Measurements from ENCODE around the gene MTMR4. TPM values are rescaled to one million over a fixed set of nuclear protein-coding genes. Genes with fewer than 3 reads are reported as not detected.
A peak's percentile ranks its signal among the peaks of the same experiment; 100 is the strongest.
"Not testable (repeated sequence)": the region's sequence is repeated elsewhere in the genome, so short reads cannot be mapped to it uniquely, and the experiment has no call there.

Gene MTMR4
- total RNA-seq = 22.2 and 29.0 TPM in 2 replicates

- peak; percentile 72 to 85 for DNase-seq (ENCODE audit: low read depth in 2 of 2)
Measured at GRCh38 chr17:58513965-58514769, at the start of gene MTMR4. TSS of gene MTMR4 (minus strand) at chr17:58514638. CDS start at chr17:58514407, 231 bp downstream.

GRCh38 chr17:58560511-58560910 lies 46.1 kb upstream of the MTMR4 start:
- no peak for DNase-seq (ENCODE audit: low read depth in 2 of 2)

- DNase-seq (ENCODE audit: low read depth in 2 of 2) = no peak
Measured at GRCh38 chr17:58557981-58558380, 43.5 kb upstream of the MTMR4 start.

GRCh38 chr17:58556833-58557250 lies 42.4 kb upstream of the MTMR4 start:
- DNase-seq (ENCODE audit: low read depth in 2 of 2) = no peak

GRCh38 chr17:58555109-58555508 lies 40.7 kb upstream of the MTMR4 start:
- DNase-seq (ENCODE audit: low read depth in 2 of 2) = not testable (repeated sequence)

GRCh38 chr17:58541249-58541648 lies 26.8 kb upstream of the MTMR4 start:
- DNase-seq (ENCODE audit: low read depth in 2 of 2) = peak in 1 of 2 donors; percentile 32

GRCh38 chr17:58539698-58540097 lies 25.3 kb upstream of the MTMR4 start:
- DNase-seq (ENCODE audit: low read depth in 2 of 2) = no peak

GRCh38 chr17:58538811-58539409 lies 24.5 kb upstream of the MTMR4 start:
- DNase-seq (ENCODE audit: low read depth in 2 of 2) = no peak

DNA sequence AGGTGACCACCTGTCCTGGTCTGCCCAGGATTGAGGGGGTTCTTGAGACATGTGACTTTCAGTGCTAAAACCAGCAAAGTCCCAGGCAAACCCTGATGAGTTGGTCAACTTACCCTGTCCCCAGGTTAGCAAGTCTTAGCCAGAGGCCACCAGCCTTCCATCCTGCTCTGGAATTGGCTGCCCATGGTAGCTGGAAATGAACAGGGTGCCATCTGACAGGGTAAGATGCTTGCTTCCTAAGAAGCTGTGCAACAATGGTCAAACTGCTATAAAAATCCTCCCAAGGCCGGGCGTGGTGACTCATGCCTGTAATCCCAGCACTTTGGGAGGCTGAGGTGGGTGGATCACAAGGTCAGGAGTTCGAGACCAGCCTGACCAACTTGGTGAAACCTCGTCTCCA lies 22.8 kb upstream of the MTMR4 start:
- no peak for DNase-seq (ENCODE audit: low read depth in 2 of 2)

DNA sequence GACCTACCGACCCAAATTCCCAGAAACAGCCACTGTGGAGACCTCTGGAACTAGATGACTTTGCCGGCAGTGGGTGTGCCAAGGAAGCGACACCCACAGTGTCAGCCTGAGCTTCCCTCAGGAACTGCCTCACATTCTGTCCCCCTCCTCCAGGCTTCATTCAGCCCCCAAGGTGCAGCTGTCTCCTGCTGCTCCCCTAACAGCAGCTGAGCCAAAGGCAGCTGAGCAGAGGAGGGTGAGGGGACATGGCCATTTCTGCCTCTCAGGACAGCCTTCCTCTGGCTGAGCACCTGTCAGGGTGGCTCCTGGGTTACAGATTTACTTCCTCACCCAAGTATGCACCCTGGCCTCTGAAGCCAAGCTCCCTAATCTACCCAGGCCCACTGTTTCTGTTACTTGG lies 22.1 kb upstream of the MTMR4 start:
- DNase-seq (ENCODE audit: low read depth in 2 of 2) = no peak

GRCh38 chr17:58535431-58535830 lies 21.0 kb upstream of the MTMR4 start:
- DNase-seq (ENCODE audit: low read depth in 2 of 2) = no peak

DNA sequence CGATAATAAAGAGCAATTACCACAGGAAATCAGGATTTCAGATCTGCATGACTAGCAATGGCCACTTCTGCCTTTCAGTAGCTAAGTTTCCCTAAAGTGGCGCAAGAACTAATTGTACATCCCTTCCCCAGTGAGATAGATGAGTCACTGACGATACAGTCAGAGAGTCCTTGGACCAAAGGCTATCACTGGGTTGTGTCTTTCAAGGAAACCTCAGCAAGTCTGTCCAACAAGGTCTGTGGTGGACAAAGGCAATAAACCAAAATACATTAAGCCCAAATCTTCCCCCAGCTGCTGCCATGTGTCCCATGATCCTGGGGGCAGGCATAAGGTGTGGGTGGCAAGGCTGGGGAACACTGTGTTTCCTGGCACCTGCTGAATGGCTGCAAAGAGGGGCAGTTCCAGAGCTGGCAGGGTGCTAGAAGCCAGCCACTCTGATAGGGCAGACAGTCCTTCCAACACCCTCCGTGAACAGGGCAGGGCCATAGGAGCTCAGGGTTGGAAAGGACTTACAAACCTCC lies 20.5 kb upstream of the MTMR4 start:
- DNase-seq (ENCODE audit: low read depth in 2 of 2) = no peak

- no peak for DNase-seq (ENCODE audit: low read depth in 2 of 2)
Measured at GRCh38 chr17:58534331-58534730, 19.9 kb upstream of the MTMR4 start.

DNA sequence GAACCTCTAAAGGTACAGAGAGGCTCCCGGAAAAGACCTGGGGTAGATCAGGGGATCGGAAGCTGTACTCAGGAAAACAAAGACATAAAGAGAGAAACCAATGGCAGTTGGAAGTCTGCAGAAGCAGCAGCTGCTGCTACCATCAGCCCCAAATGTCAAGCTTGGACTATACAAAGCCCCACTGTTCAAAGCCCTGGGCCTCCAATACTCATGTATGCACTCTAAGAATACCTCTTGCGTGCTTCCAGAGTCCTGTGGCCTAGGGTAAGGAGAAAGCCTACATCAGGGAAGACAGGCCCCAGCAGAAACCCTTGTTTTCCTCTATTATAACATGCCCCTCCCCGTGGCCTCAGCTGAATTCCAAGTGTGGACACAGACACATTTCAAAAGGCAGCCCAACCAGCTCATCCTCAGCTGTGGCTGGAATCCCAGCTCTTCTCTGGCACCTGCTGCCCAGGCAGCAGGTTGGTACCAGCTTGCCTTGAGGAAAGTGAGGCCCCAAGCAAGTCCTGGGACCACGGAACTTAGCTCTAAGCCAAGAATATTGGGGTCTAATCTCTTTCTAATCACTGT lies 19.3 kb upstream of the MTMR4 start:
- DNase-seq (ENCODE audit: low read depth in 2 of 2) = no peak

GRCh38 chr17:58532555-58532951 lies 18.1 kb upstream of the MTMR4 start:
- DNase-seq (ENCODE audit: low read depth in 2 of 2) = no peak

- DNase-seq (ENCODE audit: low read depth in 2 of 2) = peak; percentile 55 to 60
Measured at GRCh38 chr17:58531661-58532554, 17.5 kb upstream of the MTMR4 start.

DNA sequence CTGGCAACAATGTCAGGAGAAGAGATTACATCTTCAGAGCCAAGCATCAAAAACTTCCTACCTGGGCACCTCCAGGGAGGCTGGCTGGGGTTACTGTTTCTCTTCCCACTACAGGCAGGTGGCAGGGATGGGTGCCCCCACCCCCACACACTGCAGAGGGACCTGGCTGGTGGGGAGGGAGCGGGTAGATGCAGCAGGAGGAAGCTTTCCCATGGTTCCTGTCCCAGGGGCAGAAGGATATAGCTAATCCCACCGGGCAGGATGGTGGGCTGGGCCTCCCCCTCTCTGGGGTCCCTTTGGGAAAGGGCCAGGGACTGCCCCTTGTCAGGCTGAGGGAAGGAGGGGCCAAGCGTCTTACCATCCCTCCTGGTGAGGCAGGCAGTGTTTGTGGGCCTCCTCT lies 16.7 kb upstream of the MTMR4 start:
- no peak for DNase-seq (ENCODE audit: low read depth in 2 of 2)

DNA sequence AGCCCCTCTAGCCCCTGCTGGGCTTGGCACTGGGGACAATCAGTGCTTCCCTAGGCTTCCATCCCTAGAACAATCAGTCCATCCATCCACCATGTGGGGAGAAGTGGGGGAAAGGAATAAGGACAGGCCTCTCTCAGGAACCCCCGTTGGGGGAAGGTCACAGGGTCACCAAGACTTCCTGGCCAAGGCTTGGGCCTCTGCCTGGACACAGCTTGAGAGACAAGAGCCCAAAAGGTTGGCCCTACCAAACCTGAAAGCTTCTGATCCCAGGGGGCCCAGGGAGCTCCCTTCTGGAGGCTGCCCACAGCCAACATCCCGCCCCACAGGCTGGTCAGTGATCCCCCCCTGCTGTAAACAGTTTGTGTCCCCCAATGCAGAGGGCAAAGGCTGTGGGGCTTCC lies 16.2 kb upstream of the MTMR4 start:
- no peak for DNase-seq (ENCODE audit: low read depth in 2 of 2)

GRCh38 chr17:58529275-58529674 lies 14.8 kb upstream of the MTMR4 start:
- peak in 1 of 2 donors; percentile 13 for DNase-seq (ENCODE audit: low read depth in 2 of 2)

DNA sequence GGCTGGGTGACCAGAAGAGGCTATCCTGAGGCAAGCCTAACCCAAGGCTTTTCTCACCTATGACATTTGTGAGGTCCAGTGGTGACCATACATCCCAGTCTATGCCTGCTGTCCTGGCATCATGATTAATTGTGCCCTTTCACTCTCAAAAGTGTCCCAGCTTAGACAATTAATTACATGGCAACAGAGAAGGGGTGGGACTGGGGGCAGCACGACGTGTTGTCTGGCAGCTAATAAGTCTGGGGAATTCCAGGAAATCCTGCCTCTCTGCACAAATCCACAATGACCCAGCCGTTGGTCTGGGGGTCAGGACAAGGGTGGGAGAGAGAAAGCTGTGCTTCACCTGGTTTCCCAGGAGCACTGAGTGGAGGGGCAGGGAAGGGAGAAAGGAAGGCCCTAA lies 14.0 kb upstream of the MTMR4 start:
- DNase-seq (ENCODE audit: low read depth in 2 of 2) = peak; percentile 45 to 72

DNA sequence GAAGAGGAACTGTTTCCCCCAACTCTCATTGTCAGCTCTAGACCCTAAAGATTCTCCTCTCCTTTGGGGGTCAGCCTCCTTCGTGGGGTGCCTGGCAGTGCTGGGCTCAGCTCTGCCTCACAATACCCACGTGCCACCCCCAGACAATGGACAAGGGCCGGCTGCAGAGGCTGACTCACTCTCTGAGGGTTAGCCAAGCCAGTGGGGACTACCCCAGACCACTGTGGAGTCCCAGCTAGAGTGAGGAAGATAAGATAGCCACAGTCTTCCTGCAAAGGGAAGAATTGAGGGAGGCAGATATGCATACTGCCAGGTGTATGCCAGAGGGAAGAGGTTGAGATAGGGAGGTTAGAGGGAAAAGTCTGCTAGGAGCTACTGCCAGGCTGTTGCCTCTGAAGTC lies 13.5 kb upstream of the MTMR4 start:
- DNase-seq (ENCODE audit: low read depth in 2 of 2) = peak in 1 of 2 donors; percentile 78

Measured in lung microvascular endothelial cell (primary cell).